Right kidney (tissue), 9 donors: ENCODE data around the gene ANKRD63.

Experiments used
- DNase-seq: peaks from one replicate; pipeline ENCODE4 v3.0.0-alpha.2; 2016
- long read RNA-seq, 8 donors: transcript quantifications; one replicate each; lab custom pipeline, GENCODE V29; 2026

ANKRD63 gene, protein sequence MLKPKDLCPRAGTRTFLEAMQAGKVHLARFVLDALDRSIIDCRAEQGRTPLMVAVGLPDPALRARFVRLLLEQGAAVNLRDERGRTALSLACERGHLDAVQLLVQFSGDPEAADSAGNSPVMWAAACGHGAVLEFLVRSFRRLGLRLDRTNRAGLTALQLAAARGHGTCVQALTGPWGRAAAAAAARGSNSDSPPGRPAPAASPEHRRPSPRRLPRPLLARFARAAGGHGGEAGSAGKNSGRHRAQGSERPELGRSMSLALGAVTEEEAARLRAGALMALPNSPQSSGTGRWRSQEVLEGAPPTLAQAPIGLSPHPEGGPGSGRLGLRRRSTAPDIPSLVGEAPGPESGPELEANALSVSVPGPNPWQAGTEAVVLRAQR
- long read RNA-seq, donor 1: 0 reads
- long read RNA-seq, donor 2: 0 reads
- long read RNA-seq, donor 3: 0 reads
- long read RNA-seq, donor 4: 0 reads
- long read RNA-seq, donor 5: 0 reads
- long read RNA-seq, donor 6, partial matches to known transcripts: 0 of 2 reads
- long read RNA-seq, donor 6, other reads (novel, unspliced or antisense): 0 of 2 reads
- long read RNA-seq, donor 7: 0 reads
- long read RNA-seq, donor 8: 0 reads

- no peak for DNase-seq
Observed at GRCh38 chr15:40282869-40283614, at the start of gene ANKRD63. Gene ANKRD63 (minus strand): TSS chr15:40283064. CDS start chr15:40282586, 478 bp downstream.

- no peak for DNase-seq
Observed at GRCh38 chr15:40332113-40332781, 49.4 kb upstream of the ANKRD63 start.

- no peak for DNase-seq
Observed at GRCh38 chr15:40331637-40332036, 48.8 kb upstream of the ANKRD63 start.

DNA sequence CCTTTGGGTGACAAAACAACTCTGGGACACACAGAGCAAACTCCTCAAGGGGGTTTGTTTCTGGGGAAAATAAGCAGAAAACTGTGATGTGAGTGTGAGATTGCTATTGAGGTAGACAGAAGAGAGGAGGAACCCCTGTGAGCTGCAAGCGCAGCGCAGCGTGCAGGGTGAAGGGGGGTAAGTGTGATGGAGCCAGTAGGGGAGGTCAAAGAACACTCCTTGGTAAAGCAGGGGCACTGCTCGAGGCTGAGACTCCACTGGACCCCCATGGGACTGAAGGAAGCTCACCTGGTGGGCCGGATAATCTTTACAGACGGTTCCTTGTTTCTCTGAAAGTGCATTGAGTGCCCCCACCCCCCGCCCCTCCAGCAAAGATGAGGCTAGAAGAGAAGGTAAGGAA, 48.2 kb upstream of the ANKRD63 start:
- no peak for DNase-seq

DNA sequence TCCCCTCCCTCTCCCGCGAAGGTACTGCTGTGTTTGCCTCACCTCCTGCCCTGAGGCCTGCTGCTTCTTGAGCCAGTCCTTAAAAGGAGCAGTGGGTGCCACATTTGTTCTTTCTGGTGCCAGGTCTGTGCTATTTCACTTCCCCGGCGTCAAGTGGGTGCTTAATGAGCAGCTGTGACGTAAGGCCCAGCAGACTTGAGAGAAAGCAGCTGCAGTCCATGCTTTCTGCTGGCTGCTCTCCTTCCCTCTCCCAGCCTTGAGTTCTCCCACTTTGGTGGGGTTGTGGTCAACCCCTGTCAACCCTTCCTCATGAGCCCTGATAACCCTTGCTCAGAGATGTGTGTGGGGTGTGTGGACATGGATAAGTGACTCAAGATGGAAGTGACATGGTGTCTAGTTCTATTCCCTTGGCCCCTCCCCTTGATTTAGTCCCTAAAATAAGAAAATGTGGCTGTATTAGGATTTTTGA, 47.5 kb upstream of the ANKRD63 start:
- peak; percentile 30 for DNase-seq

DNA sequence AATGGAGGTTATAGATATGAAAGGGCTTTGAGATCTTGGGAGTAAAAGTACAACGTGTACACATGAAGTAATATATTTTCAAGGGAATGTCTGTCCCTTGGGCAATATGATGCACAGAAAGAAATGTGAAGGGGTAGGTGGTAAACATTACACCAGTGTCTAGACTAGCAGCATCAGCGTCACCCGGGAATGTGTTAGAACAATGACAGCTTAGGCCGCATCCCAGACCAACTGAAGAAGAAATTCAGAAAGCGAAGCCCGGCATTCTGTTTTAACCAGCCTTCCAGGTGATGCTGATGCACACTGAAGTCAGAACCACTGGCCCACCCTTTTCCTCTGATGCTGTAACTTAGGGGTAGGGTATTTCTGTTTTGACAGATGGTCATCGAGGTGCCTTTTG, 46.9 kb upstream of the ANKRD63 start:
- DNase-seq: no peak

DNA sequence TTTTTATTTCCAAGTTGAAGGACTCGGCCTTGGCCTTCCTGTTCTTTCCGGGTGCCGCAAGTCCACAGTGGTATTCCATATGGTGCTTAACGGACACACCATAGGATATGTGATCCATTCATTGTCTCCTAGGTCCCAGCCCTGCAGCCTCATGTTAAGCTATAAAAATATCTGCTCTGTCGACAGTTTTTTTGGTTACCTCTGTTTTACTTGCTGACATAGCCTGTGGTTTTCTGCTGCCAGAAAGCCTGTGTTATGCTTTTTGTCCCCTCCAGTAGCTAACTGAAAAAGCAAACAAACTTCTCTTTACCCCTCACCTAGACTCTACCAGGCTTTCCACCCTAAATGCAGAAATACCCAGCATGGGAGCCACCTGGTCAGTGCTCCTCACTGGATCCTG, 45.9 kb upstream of the ANKRD63 start:
- no peak for DNase-seq

DNA sequence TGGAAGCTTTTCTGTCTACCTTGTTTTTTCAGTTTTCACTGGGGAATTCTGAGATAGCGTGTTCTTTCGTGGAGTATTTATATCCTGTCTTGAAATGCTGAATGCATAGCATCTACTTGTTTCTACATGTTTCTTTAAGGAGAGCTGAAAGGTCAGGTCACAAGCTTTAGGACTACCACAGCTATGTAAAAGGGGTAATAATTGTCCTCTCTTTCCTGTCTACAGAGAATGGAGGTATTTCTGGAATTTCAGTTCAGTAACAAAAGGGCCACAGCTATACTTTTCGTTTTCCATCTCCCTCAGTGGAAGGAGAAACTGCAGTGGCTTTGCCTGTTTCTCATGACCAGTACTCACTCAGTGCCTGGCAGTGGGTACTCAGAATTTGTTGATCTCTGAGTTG, 45.3 kb upstream of the ANKRD63 start:
- no peak for DNase-seq

GRCh38 chr15:40327457-40327856, 44.6 kb upstream of the ANKRD63 start:
- no peak for DNase-seq

GRCh38 chr15:40325700-40326099, 42.8 kb upstream of the ANKRD63 start:
- no peak for DNase-seq

- no peak for DNase-seq
Observed at GRCh38 chr15:40325188-40325587, 42.3 kb upstream of the ANKRD63 start.

DNA sequence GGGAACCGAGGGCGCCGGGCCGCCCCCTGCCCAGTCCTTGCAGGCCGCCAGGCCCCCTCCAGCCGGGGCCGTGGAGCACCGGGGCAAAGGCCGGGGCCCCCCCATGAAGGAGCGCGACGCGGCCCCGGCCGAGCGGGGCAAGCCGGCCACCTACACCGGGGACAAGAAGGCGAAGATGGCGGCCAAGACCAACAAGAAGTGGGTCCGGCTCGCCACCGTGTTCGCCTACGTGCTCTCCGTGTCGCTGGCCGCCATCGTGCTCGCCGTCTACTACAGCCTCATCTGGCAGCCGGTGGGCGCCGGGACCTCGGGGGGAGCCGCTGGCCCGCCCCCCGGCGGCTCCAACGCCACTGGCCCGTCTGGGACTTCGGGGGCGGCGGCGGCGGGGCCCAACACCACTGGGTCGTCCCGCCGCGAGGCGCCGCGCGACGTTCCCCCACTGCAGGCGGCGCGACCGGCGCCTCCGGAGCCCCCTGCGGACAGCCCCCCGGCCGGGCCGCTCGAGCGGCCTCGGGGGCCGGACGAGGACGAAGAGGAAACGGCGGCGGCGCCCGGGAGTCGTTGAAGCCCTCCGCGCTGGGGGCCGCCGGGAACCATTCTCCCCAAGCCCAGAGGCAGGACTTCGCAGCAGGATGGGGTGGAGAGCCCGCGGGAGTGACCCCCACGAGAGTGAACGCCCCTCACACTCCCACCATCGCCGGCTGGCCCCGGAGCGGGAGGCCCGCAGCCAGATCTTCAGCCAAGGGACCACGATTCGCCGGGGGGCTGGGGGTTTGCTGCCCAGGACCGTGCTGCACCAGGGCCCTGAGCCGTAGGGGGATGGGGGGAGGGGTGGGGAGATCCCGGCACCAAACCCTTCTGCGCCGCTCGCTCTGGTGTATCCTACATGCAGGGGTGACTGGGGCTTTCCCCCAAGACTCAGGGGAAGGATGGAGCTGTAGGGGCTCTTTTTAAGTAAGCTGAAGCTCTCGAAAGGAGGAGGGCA, 41.4 kb upstream of the ANKRD63 start:
- peak; percentile 75 for DNase-seq

- peak; percentile 94 for DNase-seq
Observed at GRCh38 chr15:40323239-40323952, 40.5 kb upstream of the ANKRD63 start, which contains the start of gene INAFM2. Gene INAFM2 (plus strand): TSS chr15:40323692. CDS start chr15:40324056, 364 bp downstream.

DNA sequence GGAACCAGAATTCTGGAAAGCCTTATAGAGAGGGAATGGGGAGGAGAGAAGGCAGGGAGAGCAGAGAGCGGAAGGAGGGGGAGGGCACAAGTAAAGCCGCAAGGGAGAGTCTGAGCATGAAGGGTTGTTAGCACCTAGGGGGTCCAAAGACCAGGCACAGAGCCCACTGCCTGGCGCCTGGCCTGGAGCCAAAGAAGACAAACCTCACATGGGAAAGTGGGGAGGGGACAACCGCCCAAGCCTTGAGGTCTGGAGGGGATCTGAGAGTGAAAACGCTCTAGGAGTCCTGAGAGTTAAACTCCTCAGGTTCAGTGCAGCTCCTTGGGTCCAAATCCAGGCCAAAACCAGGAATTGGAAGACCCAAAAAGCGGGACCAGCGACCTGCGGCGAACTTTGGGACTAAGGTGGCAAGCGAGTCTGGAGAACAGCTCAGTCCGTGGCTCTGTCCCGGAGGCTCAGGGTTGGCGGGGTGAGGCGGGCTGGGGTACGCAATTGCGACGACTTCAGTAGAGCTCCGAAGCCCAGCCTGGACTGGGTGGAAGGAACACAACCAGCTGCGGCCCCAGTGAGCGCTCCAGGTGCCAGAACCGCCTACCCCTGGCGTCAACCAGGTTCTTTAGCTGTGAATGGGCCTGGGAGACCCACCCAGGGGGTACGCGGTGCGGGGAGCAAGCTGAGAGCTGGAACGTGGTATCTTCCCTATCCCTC, 39.8 kb upstream of the ANKRD63 start:
- DNase-seq: peak; percentile 45

GRCh38 chr15:40320931-40321371, 38.1 kb upstream of the ANKRD63 start:
- no peak for DNase-seq

- DNase-seq: no peak
Observed at GRCh38 chr15:40320409-40320808, 37.5 kb upstream of the ANKRD63 start.

- DNase-seq: no peak
Observed at GRCh38 chr15:40317580-40317979, 34.7 kb upstream of the ANKRD63 start.

DNA sequence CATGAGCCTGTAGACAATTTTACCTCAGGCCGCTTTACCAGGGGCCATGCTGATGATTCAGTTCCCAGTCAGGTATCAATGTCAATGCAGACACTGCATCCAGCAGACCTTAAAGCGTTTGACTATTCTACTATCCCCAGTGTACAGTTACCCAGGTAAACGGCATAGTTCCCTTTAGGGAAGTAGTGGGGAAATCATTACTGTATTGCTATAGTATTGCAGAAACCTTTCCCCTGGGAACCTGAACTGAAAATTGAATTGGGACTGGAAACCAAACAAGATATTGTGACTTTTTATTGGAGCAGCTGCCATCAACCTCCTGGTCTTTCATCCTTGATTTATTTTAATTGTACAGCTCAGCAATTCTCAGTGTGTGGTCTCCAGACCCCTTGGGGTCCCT, 34.1 kb upstream of the ANKRD63 start:
- no peak for DNase-seq

DNA sequence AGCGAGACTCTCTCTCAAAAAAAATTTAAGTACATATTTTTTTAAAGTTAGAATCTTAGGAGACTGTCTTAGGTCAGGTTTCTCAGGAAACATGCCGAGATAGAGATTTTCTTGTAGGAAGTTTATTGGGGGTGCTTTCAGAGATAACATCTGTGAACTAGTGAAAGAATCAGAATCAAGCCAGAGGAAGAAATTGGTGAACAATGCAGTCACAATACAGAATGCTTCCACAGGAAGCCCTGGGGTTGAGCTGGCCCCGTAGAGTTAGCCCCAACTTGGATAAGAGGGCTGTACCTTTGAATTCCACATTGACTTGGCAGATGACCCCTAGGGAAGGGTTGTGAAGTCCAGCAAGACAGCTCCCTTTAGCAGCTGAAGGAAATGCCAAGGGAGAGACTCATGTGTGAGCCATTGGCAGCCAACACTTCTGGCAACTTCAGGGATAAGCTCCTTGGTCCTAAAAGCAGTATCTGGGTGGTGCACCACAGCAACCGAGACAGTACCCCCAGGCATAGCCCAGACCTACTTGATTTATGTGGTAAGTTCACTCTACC, 31.9 kb upstream of the ANKRD63 start:
- no peak for DNase-seq
